ENCODE measurements around the gene NADK2. TPM values are rescaled to one million over a fixed set of nuclear protein-coding genes. Genes with fewer than 3 reads are reported as not detected.
A peak's percentile ranks its signal among the peaks of the same experiment; 100 is the strongest.

The NADK2 gene
- total and polyA plus RNA-seq, 9 of the 15 experiments (the other 6 are each of a cell fraction or from before 2014, with no cell fraction given): 10.6 to 41.0 (median 24.0) TPM

GRCh38 chr5:36240779-36241630 lies 720 bp downstream of the NADK2 start (continued):
- TF ChIP-seq ZNF232 (CRISPR knock-in tag; IDR thresholded peaks at IDR 0.05): no peak
- TF ChIP-seq, protein P1, sequence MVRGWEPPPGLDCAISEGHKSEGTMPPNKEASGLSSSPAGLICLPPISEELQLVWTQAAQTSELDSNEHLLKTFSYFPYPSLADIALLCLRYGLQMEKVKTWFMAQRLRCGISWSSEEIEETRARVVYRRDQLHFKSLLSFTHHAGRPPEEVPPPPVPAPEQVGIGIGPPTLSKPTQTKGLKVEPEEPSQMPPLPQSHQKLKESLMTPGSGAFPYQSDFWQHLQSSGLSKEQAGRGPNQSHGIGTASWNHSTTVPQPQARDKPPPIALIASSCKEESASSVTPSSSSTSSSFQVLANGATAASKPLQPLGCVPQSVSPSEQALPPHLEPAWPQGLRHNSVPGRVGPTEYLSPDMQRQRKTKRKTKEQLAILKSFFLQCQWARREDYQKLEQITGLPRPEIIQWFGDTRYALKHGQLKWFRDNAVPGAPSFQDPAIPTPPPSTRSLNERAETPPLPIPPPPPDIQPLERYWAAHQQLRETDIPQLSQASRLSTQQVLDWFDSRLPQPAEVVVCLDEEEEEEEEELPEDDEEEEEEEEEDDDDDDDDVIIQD (CRISPR knock-in tag; IDR thresholded peaks at IDR 0.05): no peak
- no peak for TF ChIP-seq ZNF583 (CRISPR knock-in tag; IDR thresholded peaks at IDR 0.05)
- TF ChIP-seq ZHX1 (conservative IDR thresholded peaks at IDR 0.05; ENCODE audit: low read length): no peak
- TF ChIP-seq MXI1 (IDR thresholded peaks at IDR 0.05; ENCODE audit: low read depth, low read length): no peak
- TF ChIP-seq ATF4 (CRISPR knock-in tag; IDR thresholded peaks at IDR 0.05): 0 out of 2 replicates have a peak, but pooled peaks have one; percentile 29
- TF ChIP-seq NFXL1 (CRISPR knock-in tag; IDR thresholded peaks at IDR 0.05): no peak
- no peak for TF ChIP-seq ZBED1 (IDR thresholded peaks at IDR 0.05)
- no peak for TF ChIP-seq MCM7 (IDR thresholded peaks at IDR 0.05)
- no peak for TF ChIP-seq HNRNPUL1 (IDR thresholded peaks at IDR 0.05; ENCODE audit: low read length)
- TF ChIP-seq RERE (CRISPR knock-in tag; IDR thresholded peaks at IDR 0.05; ENCODE audit: borderline replicate concordance): no peak
- TF ChIP-seq, protein P2, sequence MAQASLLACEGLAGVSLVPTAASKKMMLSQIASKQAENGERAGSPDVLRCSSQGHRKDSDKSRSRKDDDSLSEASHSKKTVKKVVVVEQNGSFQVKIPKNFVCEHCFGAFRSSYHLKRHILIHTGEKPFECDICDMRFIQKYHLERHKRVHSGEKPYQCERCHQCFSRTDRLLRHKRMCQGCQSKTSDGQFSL (CRISPR knock-in tag; IDR thresholded peaks at IDR 0.05): no peak
- TF ChIP-seq, protein P2 (tag; IDR thresholded peaks at IDR 0.05): no peak

Measured in K562 (cell line).